Transverse colon (tissue), 4 donors: ENCODE data around the gene PTPRN2. TPM values are rescaled to one million over a fixed set of nuclear protein-coding genes. Genes with fewer than 3 reads are reported as not detected.
"Not testable (repeated sequence)": the region's sequence is repeated elsewhere in the genome, so short reads cannot be mapped to it uniquely, and the experiment has no call there.

ENCODE experiments used
- DNase-seq: peaks from one replicate; pipeline ENCODE4 v3.0.0-alpha.2; 2019
- H3K27ac ChIP-seq, 4 donors: fragments of 200-600 bp; sonication (generic); 2 replicates each; pipeline ENCODE4 v1.5.1; 2016 to 2018; ENCODE audit warnings: inconsistent platforms in 4 of 4
- H3K27me3 ChIP-seq: fragments of 200-600 bp; sonication (generic); 2 replicates; pipeline ENCODE4 v1.5.1; 2017; ENCODE audit warnings: inconsistent platforms
- H3K36me3 ChIP-seq, 4 donors: fragments of 200-600 bp; sonication (generic); 2 replicates each; pipeline ENCODE4 v1.5.1; 2017 to 2019; ENCODE audit warnings: inconsistent platforms in 4 of 4
- H3K4me1 ChIP-seq, 4 donors: fragments of 200-600 bp; sonication (generic); 2 replicates each; pipeline ENCODE4 v1.5.1; 2017 to 2020; ENCODE audit warnings: inconsistent platforms in 4 of 4
- H3K4me3 ChIP-seq, 4 donors: fragments of 200-600 bp; sonication (generic); 1 replicate in 1 of 4; 2 replicates in 3 of 4; pipeline versions ENCODE4 v1.5.1 to v1.6.1; 2017 to 2019; ENCODE audit warnings: inconsistent platforms in 4 of 4
- H3K9me3 ChIP-seq, 2 donors: fragments of 200-600 bp; sonication (generic); 2 replicates each; pipeline ENCODE4 v1.5.1; 2017 to 2019; ENCODE audit warnings: inconsistent platforms in 2 of 2
- CTCF ChIP-seq, 5 experiments: fragments of 200-600 bp in 3 of 5; fragments of 450-650 bp in 2 of 5; sonication (generic) in 3 of 5; IDR thresholded peaks; 1 replicate in 2 of 5; 2 replicates in 3 of 5; pipeline ENCODE4 v1.5.1; 2016 to 2017; ENCODE audit warnings: antibody characterized with exemption in 5 of 5, inconsistent platforms in 3 of 5, mild to moderate bottlenecking in 2 of 5, moderate library complexity in 1 of 5
- EP300 ChIP-seq: sonication (generic); formaldehyde crosslinking; IDR thresholded peaks from one replicate; pipeline ENCODE4 v1.6.1; 2017; ENCODE audit warnings: antibody characterized with exemption, low read depth
- POLR2A ChIP-seq: fragments of 450-650 bp; IDR thresholded peaks from one replicate; pipeline ENCODE4 v1.6.1; 2016; ENCODE audit warnings: antibody characterized with exemption, mild to moderate bottlenecking, moderate library complexity
- POLR2AphosphoS5 ChIP-seq, 3 donors: sonication (generic); formaldehyde crosslinking; IDR thresholded peaks; one replicate each; pipeline ENCODE4 v1.6.1; 2016; ENCODE audit warnings: antibody characterized with exemption in 3 of 3
- WGBS, 2 donors: methylation state at CpG; one replicate each; pipeline ENCODE4 v1.1.5; 2018; ENCODE audit warnings: low coverage in 1 of 2; 5-methylcytosine and 5-hydroxymethylcytosine counted together
- in situ Hi-C, 4 donors: fragments of 200-750 bp; cut with MboI; loops; one replicate each; pipeline versions ENCODE4 v1.15.0 to v1.15.1; 2017; ENCODE audit warnings: low sequenced_read_pairs in 3 of 4, low pct_ligation_motif_present in 1 of 4, low pct_unique_long_range_greater_than_20kb in 1 of 4
- intact Hi-C: fragments of 100-400 bp; cut with DNase I; formaldehyde crosslinking; loops from one replicate; pipeline ENCODE4 v1.15.1; 2023; ENCODE audit warnings: low total_unique reads
- total RNA-seq, 4 donors: library from RNA; depleted of rRNA; stranded (reverse); fragments of >200 nt; gene quantifications; one replicate each; pipeline ENCODE4 v1.1.0, GENCODE V29; 2016

Gene PTPRN2
- total RNA-seq, 4 donors from 2014 or later: 15.4 to 31.1 (median 21.8) TPM

- no peak for TF ChIP-seq POLR2A
- no peak for TF ChIP-seq EP300
- no peak overlapping the region for H3K27ac ChIP-seq
- intact Hi-C loops (no loop called here), in situ Hi-C loops (no loop called here)
- no peaks in the 10 kb centered on the region for H3K27me3 ChIP-seq
- H3K36me3 ChIP-seq: no peaks in the 10 kb centered on the region
- no peaks in the 10 kb centered on the region for H3K9me3 ChIP-seq
- H3K4me3 ChIP-seq: no peak overlapping the region
- DNase-seq: no peak
- WGBS, 2 donors: 75 to 90% methylated on average over 8 to 11 of the region's 11 CpGs
- H3K4me1 ChIP-seq: no peaks in the 10 kb centered on the region
Measured at GRCh38 chr7:157898261-157898660, 689.4 kb downstream of the PTPRN2 start.

GRCh38 chr7:157897681-157898080 is 689.9 kb downstream of the PTPRN2 start:
- WGBS, 2 donors: 91% methylated on average over 30 of the region's 30 CpGs; no CpG with 5 or more reads in 1 of the 2 donors
- H3K27me3 ChIP-seq: no peaks in the 10 kb centered on the region
- TF ChIP-seq POLR2AphosphoS5 (IDR thresholded peaks at IDR 0.05) (no peak), EP300 (no peak), CTCF (IDR thresholded peaks at IDR 0.05) (no peak), POLR2A (no peak)
- no peaks in the 10 kb centered on the region for H3K36me3 ChIP-seq
- H3K4me1 ChIP-seq: no peaks in the 10 kb centered on the region
- no peak overlapping the region for H3K27ac ChIP-seq
- no peak for DNase-seq
- in situ Hi-C loops (no loop called here), intact Hi-C loops (no loop called here)
- no peaks in the 10 kb centered on the region for H3K9me3 ChIP-seq
- H3K4me3 ChIP-seq: no peak overlapping the region

GRCh38 chr7:157896774-157897555 is 690.7 kb downstream of the PTPRN2 start:
- no peak for DNase-seq
- intact Hi-C loops: no loop called here
- 88% methylated on average over 26 of the region's 26 CpGs; no CpG with 5 or more reads in 1 of the 2 donors for WGBS, 2 donors
- Histone ChIP-seq H3K36me3 (no peaks in the 10 kb centered on the region), H3K9me3 (no peaks in the 10 kb centered on the region), H3K4me1 (no peaks in the 10 kb centered on the region), H3K27me3 (no peaks in the 10 kb centered on the region), H3K27ac (no peak overlapping the region), H3K4me3 (no peak overlapping the region)
- TF ChIP-seq EP300: no peak
- no peak for TF ChIP-seq CTCF (IDR thresholded peaks at IDR 0.05)
- no peak for TF ChIP-seq POLR2AphosphoS5 (IDR thresholded peaks at IDR 0.05)
- no peak for TF ChIP-seq POLR2A
- in situ Hi-C loops: no loop called here

GRCh38 chr7:157896376-157896675 is 691.3 kb downstream of the PTPRN2 start:
- in situ Hi-C loops, H3K4me3 ChIP-seq, H3K36me3 ChIP-seq, H3K9me3 ChIP-seq, H3K27me3 ChIP-seq, intact Hi-C loops, DNase-seq, H3K4me1 ChIP-seq, H3K27ac ChIP-seq: not testable (repeated sequence)
- 84% methylated on average over 15 of the region's 15 CpGs; no CpG with 5 or more reads in 1 of the 2 donors for WGBS, 2 donors

GRCh38 chr7:157895520-157896375 is 691.9 kb downstream of the PTPRN2 start:
- no peaks in the 10 kb centered on the region for H3K27me3 ChIP-seq
- no peak overlapping the region for H3K27ac ChIP-seq
- H3K4me3 ChIP-seq: no peak overlapping the region
- in situ Hi-C loops: no loop called here
- H3K4me1 ChIP-seq: no peaks in the 10 kb centered on the region
- intact Hi-C loops: no loop called here
- TF ChIP-seq EP300 (no peak), POLR2AphosphoS5 (IDR thresholded peaks at IDR 0.05) (no peak), CTCF (IDR thresholded peaks at IDR 0.05) (no peak), POLR2A (no peak)
- H3K9me3 ChIP-seq: no peaks in the 10 kb centered on the region
- 58 to 69% methylated on average over 5 to 19 of the region's 19 CpGs for WGBS, 2 donors
- H3K36me3 ChIP-seq: no peaks in the 10 kb centered on the region
- DNase-seq: no peak

GRCh38 chr7:157895098-157895497 is 692.5 kb downstream of the PTPRN2 start:
- 61% methylated on average over 12 of the region's 12 CpGs for WGBS, 2 donors
- H3K36me3 ChIP-seq, in situ Hi-C loops, H3K4me1 ChIP-seq, DNase-seq, intact Hi-C loops, H3K27me3 ChIP-seq, H3K4me3 ChIP-seq, H3K9me3 ChIP-seq, H3K27ac ChIP-seq: not testable (repeated sequence)
